Measurements from ENCODE around the gene VAMP2. TPM values are rescaled to one million over a fixed set of nuclear protein-coding genes. Genes with fewer than 3 reads are reported as not detected.

VAMP2 gene
- total RNA-seq, 1 donor from 2014 or later, result 44.7 TPM

- Mint-ChIP-seq H3K27me3 (no peaks in the 10 kb centered on the region), H3K4me3 (no peak overlapping the region), H3K4me1 (ENCODE audit: unreplicated experiment) (peaks cover 9% of the 10 kb centered on the region), H3K27ac (no peak overlapping the region), H3K36me3 (no peaks in the 10 kb centered on the region), H3K9me3 (no peaks in the 10 kb centered on the region)
- no peak for DNase-seq (ENCODE audit: extremely low spot score, unreplicated experiment)
- TF ChIP-seq CTCF (conservative IDR thresholded peaks at IDR 0.05), result no peak
Observed at GRCh38 chr17:8188263-8188839, 25.6 kb upstream of the VAMP2 start.

GRCh38 chr17:8187517-8188262, 24.9 kb upstream of the VAMP2 start:
- H3K27ac Mint-ChIP-seq, result no peak overlapping the region
- no peaks in the 10 kb centered on the region for H3K27me3 Mint-ChIP-seq
- DNase-seq (ENCODE audit: extremely low spot score, unreplicated experiment), result peak; percentile 94
- no peak overlapping the region for H3K4me3 Mint-ChIP-seq
- no peaks in the 10 kb centered on the region for H3K9me3 Mint-ChIP-seq
- TF ChIP-seq CTCF (conservative IDR thresholded peaks at IDR 0.05), result no peak
- no peaks in the 10 kb centered on the region for H3K36me3 Mint-ChIP-seq
- H3K4me1 Mint-ChIP-seq (ENCODE audit: unreplicated experiment), result peaks cover 9% of the 10 kb centered on the region

- peaks cover 9% of the 10 kb centered on the region for H3K4me1 Mint-ChIP-seq (ENCODE audit: unreplicated experiment)
- peaks cover 2% of the 10 kb centered on the region for H3K27me3 Mint-ChIP-seq
- no peak overlapping the region for H3K4me3 Mint-ChIP-seq
- H3K36me3 Mint-ChIP-seq, result no peaks in the 10 kb centered on the region
- H3K27ac Mint-ChIP-seq, result no peak overlapping the region
- peak; percentile 96 for DNase-seq (ENCODE audit: extremely low spot score, unreplicated experiment)
- no peak for TF ChIP-seq CTCF (conservative IDR thresholded peaks at IDR 0.05)
- no peaks in the 10 kb centered on the region for H3K9me3 Mint-ChIP-seq
Observed at GRCh38 chr17:8186787-8187516, 24.2 kb upstream of the VAMP2 start.

GRCh38 chr17:8186446-8186786, 23.7 kb upstream of the VAMP2 start:
- TF ChIP-seq CTCF (conservative IDR thresholded peaks at IDR 0.05), result peak; percentile 55
- no peak for DNase-seq (ENCODE audit: extremely low spot score, unreplicated experiment)
- Mint-ChIP-seq H3K9me3 (no peaks in the 10 kb centered on the region), H3K4me3 (no peak overlapping the region), H3K4me1 (ENCODE audit: unreplicated experiment) (peaks cover 9% of the 10 kb centered on the region), H3K27me3 (peaks cover 2% of the 10 kb centered on the region), H3K36me3 (no peaks in the 10 kb centered on the region), H3K27ac (no peak overlapping the region)

- no peaks in the 10 kb centered on the region for H3K36me3 Mint-ChIP-seq
- no peak for TF ChIP-seq CTCF (conservative IDR thresholded peaks at IDR 0.05)
- H3K4me3 Mint-ChIP-seq, result no peak overlapping the region
- no peak overlapping the region for H3K27ac Mint-ChIP-seq
- peak; percentile 96 for DNase-seq (ENCODE audit: extremely low spot score, unreplicated experiment)
- peaks cover 8% of the 10 kb centered on the region for H3K4me1 Mint-ChIP-seq (ENCODE audit: unreplicated experiment)
- no peaks in the 10 kb centered on the region for H3K9me3 Mint-ChIP-seq
- H3K27me3 Mint-ChIP-seq, result peaks cover 2% of the 10 kb centered on the region
Observed at GRCh38 chr17:8185582-8186445, 23.1 kb upstream of the VAMP2 start.
